22Rv1 (cell line): ENCODE measurements around the gene GTF3C6.
A peak's percentile ranks its signal among the peaks of the same experiment; 100 is the strongest.

ENCODE experiments used
- H3K27ac ChIP-seq: fragments of 450-650 bp; 2 replicates; pipeline ENCODE4 v1.5.1; 2017
- CTCF ChIP-seq: fragments of 450-650 bp; IDR thresholded peaks from 2 replicates; pipeline ENCODE4 v1.5.1; 2017; ENCODE audit warnings: mild to moderate bottlenecking
- ZFX ChIP-seq: fragments of 450-650 bp; IDR thresholded peaks from 2 replicates; pipeline ENCODE4 v1.6.1; 2017; ENCODE audit warnings: antibody characterized with exemption, borderline replicate concordance

The GTF3C6 gene

GRCh38 chr6:110958329-110959192 is at the start of gene GTF3C6:
Gene GTF3C6, plus strand, starts transcription at chr6:110958706. Its CDS starts 64 bp downstream, at chr6:110958770.
- no peak for TF ChIP-seq ZFX
- H3K27ac ChIP-seq = peak within 1 kb of the TSS; percentile 100

- TF ChIP-seq CTCF = no peak
- TF ChIP-seq ZFX = no peak
Measured at GRCh38 chr6:110930781-110931180, 27.7 kb upstream of the GTF3C6 start.

GRCh38 chr6:110933912-110934311 is 24.6 kb upstream of the GTF3C6 start:
- TF ChIP-seq CTCF (no peak), ZFX (no peak)
- H3K27ac ChIP-seq = no peak overlapping the region

More at GRCh38 chr6:110930781-110931180, 27.7 kb upstream of the GTF3C6 start:
- 0 out of 2 replicates have a peak overlapping the region, but pooled peaks have one; percentile 0 for H3K27ac ChIP-seq

GRCh38 chr6:110934381-110934898 is 24.1 kb upstream of the GTF3C6 start:
- H3K27ac ChIP-seq = no peak overlapping the region
- TF ChIP-seq CTCF (no peak), ZFX (no peak)

GRCh38 chr6:110935171-110935570 is 23.3 kb upstream of the GTF3C6 start:
- no peak for TF ChIP-seq ZFX
- no peak for TF ChIP-seq CTCF
- no peak overlapping the region for H3K27ac ChIP-seq

GRCh38 chr6:110938171-110938570 is 20.3 kb upstream of the GTF3C6 start:
- H3K27ac ChIP-seq = no peak overlapping the region
- no peak for TF ChIP-seq CTCF
- no peak for TF ChIP-seq ZFX

- H3K27ac ChIP-seq = no peak overlapping the region
- no peak for TF ChIP-seq ZFX
- no peak for TF ChIP-seq CTCF
Measured at GRCh38 chr6:110939429-110940200, 18.9 kb upstream of the GTF3C6 start.
